Bladder microvascular endothelial cell (primary cell): ENCODE results near the gene EGLN3. TPM values are rescaled to one million over a fixed set of nuclear protein-coding genes. Genes with fewer than 3 reads are reported as not detected.

Experiments used
- total RNA-seq: library from RNA; depleted of rRNA; stranded (reverse); fragments of >200 nt; gene quantifications from 2 replicates; pipeline ENCODE4 v1.2.3, GENCODE V29; 2014

EGLN3 gene
- total RNA-seq: 1.1 and 1.4 TPM in 2 replicates

GRCh38 chr14:33950320-33951182 is at the start of gene EGLN3:
EGLN3 (minus strand) TSS chr14:33951074; CDS start chr14:33950752, 322 bp downstream.

